ENCODE measurements around the gene CFAP77. TPM values are rescaled to one million over a fixed set of nuclear protein-coding genes. Genes with fewer than 3 reads are reported as not detected.

The CFAP77 gene
- total and polyA plus RNA-seq, 2 of the 8 experiments (the other 6 are each of a cell fraction or from before 2014, with no cell fraction given), result 0.63 to 0.97 TPM

DNA sequence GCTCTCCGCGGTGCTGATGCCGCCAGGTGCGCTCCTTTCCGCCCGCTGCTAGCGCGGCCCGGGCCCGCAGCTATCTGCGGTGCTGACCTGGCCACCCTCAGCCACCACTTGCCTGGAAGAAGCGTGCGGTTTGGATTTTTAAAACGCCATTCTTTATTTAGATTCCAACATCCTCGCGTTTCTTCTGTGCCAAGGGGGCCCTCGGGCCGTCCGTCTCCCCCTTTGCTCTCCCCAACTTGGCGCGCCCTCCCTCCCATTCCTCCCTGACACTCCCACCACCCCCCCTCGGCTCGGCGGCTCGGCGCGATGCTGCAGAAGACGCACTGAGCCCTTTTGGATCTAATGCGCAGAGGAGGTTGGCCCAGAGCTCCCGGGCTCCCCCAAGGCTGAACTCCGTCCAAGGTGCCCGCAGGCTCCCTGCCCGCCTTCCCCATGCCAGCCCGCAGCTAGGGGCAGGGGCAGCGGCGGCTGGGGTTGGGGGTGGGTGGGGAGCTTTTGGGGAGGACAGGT, 172.3 kb downstream of the CFAP77 start, which contains the start of gene BARHL1 (continued):
- TF ChIP-seq, protein P1, sequence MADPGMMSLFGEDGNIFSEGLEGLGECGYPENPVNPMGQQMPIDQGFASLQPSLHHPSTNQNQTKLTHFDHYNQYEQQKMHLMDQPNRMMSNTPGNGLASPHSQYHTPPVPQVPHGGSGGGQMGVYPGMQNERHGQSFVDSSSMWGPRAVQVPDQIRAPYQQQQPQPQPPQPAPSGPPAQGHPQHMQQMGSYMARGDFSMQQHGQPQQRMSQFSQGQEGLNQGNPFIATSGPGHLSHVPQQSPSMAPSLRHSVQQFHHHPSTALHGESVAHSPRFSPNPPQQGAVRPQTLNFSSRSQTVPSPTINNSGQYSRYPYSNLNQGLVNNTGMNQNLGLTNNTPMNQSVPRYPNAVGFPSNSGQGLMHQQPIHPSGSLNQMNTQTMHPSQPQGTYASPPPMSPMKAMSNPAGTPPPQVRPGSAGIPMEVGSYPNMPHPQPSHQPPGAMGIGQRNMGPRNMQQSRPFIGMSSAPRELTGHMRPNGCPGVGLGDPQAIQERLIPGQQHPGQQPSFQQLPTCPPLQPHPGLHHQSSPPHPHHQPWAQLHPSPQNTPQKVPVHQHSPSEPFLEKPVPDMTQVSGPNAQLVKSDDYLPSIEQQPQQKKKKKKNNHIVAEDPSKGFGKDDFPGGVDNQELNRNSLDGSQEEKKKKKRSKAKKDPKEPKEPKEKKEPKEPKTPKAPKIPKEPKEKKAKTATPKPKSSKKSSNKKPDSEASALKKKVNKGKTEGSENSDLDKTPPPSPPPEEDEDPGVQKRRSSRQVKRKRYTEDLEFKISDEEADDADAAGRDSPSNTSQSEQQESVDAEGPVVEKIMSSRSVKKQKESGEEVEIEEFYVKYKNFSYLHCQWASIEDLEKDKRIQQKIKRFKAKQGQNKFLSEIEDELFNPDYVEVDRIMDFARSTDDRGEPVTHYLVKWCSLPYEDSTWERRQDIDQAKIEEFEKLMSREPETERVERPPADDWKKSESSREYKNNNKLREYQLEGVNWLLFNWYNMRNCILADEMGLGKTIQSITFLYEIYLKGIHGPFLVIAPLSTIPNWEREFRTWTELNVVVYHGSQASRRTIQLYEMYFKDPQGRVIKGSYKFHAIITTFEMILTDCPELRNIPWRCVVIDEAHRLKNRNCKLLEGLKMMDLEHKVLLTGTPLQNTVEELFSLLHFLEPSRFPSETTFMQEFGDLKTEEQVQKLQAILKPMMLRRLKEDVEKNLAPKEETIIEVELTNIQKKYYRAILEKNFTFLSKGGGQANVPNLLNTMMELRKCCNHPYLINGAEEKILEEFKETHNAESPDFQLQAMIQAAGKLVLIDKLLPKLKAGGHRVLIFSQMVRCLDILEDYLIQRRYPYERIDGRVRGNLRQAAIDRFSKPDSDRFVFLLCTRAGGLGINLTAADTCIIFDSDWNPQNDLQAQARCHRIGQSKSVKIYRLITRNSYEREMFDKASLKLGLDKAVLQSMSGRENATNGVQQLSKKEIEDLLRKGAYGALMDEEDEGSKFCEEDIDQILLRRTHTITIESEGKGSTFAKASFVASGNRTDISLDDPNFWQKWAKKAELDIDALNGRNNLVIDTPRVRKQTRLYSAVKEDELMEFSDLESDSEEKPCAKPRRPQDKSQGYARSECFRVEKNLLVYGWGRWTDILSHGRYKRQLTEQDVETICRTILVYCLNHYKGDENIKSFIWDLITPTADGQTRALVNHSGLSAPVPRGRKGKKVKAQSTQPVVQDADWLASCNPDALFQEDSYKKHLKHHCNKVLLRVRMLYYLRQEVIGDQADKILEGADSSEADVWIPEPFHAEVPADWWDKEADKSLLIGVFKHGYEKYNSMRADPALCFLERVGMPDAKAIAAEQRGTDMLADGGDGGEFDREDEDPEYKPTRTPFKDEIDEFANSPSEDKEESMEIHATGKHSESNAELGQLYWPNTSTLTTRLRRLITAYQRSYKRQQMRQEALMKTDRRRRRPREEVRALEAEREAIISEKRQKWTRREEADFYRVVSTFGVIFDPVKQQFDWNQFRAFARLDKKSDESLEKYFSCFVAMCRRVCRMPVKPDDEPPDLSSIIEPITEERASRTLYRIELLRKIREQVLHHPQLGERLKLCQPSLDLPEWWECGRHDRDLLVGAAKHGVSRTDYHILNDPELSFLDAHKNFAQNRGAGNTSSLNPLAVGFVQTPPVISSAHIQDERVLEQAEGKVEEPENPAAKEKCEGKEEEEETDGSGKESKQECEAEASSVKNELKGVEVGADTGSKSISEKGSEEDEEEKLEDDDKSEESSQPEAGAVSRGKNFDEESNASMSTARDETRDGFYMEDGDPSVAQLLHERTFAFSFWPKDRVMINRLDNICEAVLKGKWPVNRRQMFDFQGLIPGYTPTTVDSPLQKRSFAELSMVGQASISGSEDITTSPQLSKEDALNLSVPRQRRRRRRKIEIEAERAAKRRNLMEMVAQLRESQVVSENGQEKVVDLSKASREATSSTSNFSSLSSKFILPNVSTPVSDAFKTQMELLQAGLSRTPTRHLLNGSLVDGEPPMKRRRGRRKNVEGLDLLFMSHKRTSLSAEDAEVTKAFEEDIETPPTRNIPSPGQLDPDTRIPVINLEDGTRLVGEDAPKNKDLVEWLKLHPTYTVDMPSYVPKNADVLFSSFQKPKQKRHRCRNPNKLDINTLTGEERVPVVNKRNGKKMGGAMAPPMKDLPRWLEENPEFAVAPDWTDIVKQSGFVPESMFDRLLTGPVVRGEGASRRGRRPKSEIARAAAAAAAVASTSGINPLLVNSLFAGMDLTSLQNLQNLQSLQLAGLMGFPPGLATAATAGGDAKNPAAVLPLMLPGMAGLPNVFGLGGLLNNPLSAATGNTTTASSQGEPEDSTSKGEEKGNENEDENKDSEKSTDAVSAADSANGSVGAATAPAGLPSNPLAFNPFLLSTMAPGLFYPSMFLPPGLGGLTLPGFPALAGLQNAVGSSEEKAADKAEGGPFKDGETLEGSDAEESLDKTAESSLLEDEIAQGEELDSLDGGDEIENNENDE (IDR thresholded peaks at IDR 0.05; ENCODE audit: insufficient replicate concordance, low read length), result no peak
- TF ChIP-seq EP300 (IDR thresholded peaks at IDR 0.05; ENCODE audit: borderline replicate concordance in 1 of 2, low read depth in 2 of 2, low read length in 2 of 2) (peak in 1 of 2 experiments; percentile 69; a peak in 1 of 3 replicates), RXRA (IDR thresholded peaks at IDR 0.05; ENCODE audit: insufficient read depth, low read depth, low read length) (0 out of 2 replicates have a peak, but pooled peaks have one; percentile 8), JUN (IDR thresholded peaks at IDR 0.05; ENCODE audit: low read depth, low read length) (no peak), NRF1 (IDR thresholded peaks at IDR 0.05; ENCODE audit: low read depth, low read length) (no peak), TCF12 (IDR thresholded peaks at IDR 0.05; ENCODE audit: low read depth, low read length) (peak; percentile 91; the same call in 1 of the 2 replicates), BRCA1 (IDR thresholded peaks at IDR 0.05; ENCODE audit: low read depth, low read length) (no peak), RAD21 (IDR thresholded peaks at IDR 0.05 in 1 of 2, conservative IDR thresholded peaks at IDR 0.05 in 1 of 2; ENCODE audit: low read depth in 2 of 2, low read length in 2 of 2) (peak in 1 of 2 experiments; percentile 24; a peak in 1 of 4 replicates)

Data from H1 (cell line).